HG03354 (cell line): ENCODE measurements around the gene HORMAD2.
"Not testable (repeated sequence)": the region's sequence is repeated elsewhere in the genome, so short reads cannot be mapped to it uniquely, and the experiment has no call there.

Experiments used
- ATAC-seq: cut with Tn5 transposase; IDR thresholded peaks from one replicate; pipeline ENCODE4 v1.9.1; 2021; ENCODE audit warnings: mild to moderate bottlenecking; ENCODE audit not compliant: unreplicated experiment, poor library complexity, severe bottlenecking

HORMAD2 gene

DNA sequence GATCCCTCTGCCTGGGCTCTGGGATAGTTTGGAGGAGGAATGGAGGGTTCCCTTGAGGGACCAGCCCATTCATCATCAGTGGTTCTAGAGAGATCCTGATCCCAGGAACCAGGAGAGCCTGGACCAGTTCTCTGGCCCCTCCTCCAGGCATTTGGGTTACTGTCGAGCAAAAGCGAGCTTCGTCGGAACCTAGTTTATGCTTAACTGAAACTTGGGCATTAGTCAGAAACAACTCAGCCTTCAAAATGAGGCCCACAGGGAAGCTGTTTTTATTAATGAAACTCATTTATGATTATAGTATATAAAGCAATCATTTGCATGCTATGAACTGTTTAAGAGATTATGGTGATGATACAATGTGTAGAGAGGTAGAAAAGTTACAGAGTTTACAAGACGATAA lies 104.9 kb downstream of the HORMAD2 start:
- ATAC-seq: no peak

- ATAC-seq: no peak
These were observed 105.3 kb downstream of the HORMAD2 start for GRCh38 chr22:30185549-30185948.

DNA sequence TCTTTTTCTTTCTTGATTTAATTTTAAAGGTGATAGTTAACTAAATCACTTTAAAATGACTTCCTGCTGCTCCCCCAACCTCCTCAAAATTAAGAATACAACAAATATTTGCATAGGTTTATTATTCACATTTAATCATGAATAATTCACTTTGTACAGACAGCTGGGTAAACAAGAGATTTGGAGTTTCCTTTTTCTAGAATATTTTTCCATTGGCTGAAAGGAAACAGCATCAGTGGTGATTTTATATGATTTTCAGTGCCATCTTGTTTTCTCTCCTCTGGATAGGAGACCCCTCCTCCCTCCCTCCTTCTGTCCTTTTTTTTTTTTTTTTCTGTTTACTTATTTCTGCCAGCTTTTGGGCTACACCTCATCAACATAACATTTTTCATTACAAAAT lies 105.8 kb downstream of the HORMAD2 start:
- no peak for ATAC-seq

DNA sequence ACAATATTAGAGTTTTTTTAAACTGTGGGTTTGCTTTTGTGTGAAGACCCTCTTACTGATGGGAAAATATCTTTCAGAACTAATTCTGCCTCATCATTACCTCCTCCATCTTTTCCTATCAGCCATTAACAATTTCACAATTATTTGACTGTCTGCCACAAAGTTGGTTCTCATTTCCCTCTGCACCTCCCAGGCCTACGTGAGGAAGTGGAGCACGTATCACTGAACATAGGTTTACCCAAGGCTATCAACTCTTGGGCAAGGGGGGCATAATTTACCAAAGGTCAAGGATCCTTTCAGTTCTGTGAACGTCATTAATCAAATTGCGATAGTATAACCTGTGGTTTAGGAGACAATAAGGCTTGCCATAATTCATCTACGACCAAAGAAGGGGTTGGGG lies 106.2 kb downstream of the HORMAD2 start:
- no peak for ATAC-seq

- ATAC-seq: no peak
These were observed 106.8 kb downstream of the HORMAD2 start for GRCh38 chr22:30187094-30187493.

GRCh38 chr22:30187529-30188407 lies 107.5 kb downstream of the HORMAD2 start:
- no peak for ATAC-seq

- ATAC-seq: no peak
These were observed 108.6 kb downstream of the HORMAD2 start for GRCh38 chr22:30188911-30189310.

DNA sequence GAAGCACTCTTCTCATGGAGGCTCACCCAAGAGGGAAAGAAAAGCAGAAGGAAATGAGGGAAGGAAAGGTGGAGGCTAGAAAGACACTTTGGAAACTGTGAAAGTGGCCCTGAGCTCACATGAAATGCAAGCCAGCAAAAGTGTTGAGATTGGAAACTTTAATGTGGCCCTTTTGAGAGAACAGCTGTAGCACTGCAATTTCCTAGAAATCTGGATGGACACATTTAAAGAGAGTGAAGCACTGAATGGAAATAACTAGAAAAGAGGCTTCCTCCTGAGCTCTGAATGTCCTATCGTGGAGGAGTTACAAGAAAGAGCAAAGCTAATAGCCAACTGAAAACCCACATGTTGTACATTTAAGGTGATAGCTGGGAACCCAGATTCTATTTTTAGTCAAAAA lies 110.3 kb downstream of the HORMAD2 start:
- ATAC-seq: no peak

DNA sequence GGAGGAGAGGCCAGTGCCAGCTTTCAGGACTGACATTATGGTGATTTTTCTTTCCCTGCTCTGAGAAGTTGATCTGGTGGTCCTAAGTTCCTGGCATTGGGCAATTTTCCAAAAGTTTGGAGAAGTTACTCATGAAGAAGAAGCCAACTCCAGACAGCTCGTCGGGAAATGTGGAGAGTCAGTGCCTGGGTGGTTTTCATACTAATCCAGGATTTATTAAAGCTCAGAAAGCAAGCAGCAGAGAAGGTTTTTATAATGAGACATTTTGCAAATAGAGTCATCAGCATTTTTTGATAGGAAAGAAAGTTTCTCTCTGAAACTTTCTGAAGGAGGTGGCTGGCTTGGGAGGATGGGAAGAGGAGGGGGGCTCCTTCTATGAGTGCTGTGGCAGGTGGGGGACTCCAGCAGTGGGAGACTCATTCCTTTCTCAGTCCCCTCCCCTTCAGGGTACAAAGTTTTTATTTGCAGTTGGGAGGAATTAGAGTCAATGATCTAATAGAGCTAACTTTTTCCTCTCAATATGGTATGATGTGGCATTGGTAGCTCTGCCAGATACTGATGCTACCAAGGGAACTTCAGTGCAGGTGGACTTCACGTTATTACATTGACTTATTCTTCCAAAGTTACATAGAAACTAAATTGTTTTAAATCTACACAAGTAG lies 110.9 kb downstream of the HORMAD2 start:
- ATAC-seq: no peak

DNA sequence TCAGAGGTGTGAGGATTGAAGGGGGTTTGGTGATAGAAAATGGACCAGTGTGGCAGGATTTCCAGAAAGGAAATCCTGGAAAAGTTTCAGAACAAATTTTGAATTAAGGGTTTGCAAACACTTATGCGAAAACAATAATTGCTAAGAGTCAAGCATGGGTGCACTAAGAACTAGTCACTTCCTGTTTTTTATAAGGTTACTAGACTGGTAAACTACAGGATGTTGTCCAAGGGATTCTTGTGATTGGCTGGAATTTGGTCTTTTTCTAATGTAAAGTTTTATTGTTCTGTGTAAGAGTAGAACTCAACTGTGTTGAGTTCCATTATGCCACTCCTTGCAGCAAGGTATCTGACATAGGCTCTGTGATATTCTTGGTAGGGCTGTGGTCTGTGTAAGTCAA lies 112.2 kb downstream of the HORMAD2 start:
- ATAC-seq: no peak

GRCh38 chr22:30193031-30193775 lies 112.9 kb downstream of the HORMAD2 start:
- ATAC-seq: no peak

GRCh38 chr22:30195245-30196140 lies 115.2 kb downstream of the HORMAD2 start:
- ATAC-seq: no peak

DNA sequence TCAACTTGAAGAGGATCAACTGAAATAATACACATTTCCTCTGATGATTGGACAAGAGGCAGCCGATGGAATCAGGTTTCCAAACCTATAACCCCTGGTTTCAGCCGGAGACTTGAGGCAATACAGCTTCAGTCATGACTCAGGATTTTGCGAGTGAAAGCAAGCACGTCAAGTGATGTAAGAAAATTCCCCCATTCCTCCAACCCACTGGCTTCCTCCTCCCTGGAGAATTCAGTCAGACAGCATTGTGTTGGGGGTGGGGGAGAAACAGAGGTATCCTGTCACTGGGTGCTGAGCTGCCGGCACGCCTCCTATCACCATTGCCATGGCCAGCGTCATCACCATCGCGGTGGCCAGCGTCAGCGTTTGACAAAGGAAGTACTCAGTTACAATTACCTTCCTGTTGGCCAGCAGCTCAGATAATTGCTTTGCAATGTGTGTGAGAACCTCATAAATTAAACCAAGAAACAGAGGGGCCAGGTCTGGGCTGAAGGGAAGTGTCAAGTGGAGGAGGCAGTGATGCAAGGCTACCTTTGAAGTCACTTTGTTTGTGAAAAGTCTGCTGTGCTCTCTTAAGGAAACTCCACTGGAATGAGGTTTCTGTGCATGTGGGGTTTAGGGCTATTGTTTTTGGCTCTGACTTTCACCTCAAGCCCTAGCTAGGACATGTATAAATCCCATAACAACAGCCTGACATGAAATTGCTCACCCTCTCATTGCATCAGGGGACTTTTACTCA lies 116.0 kb downstream of the HORMAD2 start:
- peak; percentile 53 for ATAC-seq

DNA sequence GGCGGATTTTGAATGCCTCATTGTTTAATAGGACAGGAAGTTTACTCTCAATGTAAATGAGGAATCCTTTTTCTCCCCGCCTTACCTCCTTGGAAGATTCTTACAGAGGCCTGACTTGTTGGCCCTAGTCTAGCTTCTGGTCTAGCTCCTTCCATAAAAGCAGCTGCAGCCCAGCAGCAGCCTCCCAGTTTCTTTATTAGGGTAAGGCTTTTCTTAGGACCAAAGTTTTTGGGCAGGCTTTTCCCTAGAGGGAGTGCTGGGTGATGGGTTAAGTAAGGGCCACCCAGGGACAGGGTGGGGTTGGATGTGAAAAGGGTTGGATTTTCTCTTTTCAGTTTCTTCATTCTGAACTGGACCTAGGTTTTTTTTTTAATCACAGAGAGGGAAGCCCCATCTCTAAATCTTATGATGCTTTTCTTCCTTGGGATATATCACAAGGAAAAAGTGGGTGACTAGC lies 116.6 kb downstream of the HORMAD2 start:
- peak; percentile 14 for ATAC-seq

- no peak for ATAC-seq
These were observed 117.1 kb downstream of the HORMAD2 start for GRCh38 chr22:30197389-30197788.

GRCh38 chr22:30198152-30198825 lies 118.0 kb downstream of the HORMAD2 start:
- ATAC-seq: no peak

DNA sequence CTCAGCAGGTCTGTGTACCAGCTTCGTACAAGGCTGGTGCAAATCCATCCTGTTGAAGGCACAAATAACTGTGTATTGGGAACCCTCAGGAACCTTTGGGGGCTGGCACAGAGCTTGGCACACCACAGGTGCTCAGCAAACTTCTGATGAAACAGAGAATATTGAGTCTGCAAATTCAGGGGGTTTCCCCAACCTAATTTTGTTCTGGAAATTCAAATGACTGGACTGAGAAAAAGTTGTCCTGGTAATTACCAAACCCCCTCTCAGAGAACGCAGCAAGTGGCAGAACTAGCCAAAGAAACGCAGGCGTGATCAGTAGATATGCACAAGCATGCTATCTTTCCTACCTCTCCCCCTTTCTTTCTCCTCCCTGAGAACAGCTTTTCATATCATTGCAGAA lies 118.7 kb downstream of the HORMAD2 start:
- ATAC-seq: no peak

- not testable (repeated sequence) for ATAC-seq
These were observed 120.6 kb downstream of the HORMAD2 start for GRCh38 chr22:30200905-30201304.
